ENCODE measurements around the gene FBXO39.

DNA sequence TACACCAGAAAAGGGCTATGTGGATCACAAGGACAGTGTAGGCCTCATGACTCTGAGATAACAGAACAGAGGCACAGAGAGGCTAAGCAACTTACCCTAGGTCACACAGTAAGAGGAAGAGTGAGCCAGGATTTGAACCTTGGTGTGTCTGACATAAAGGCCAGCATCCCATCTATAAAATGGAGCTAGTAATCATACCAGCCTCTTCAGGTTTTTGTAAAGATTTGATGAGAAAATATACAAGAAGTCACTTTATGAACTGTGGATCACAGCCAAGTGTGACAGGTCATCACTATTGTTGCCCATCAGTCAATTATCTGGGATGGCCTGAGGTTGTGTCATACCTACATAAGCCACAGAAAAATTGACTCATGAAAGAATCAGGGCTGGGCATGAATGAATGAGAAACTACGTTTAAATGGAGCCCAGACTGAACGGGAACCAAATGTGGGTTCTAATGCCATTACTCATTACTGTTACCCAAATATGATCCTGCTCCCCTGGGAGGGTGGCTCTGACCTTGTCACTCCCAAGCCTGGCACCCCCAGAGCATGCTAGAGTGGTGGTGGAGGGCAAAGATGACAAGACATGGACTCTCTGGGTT is 21.0 kb downstream of the FBXO39 start:
- TF ChIP-seq POLR2A (IDR thresholded peaks at IDR 0.05), result no peak
- no peak for TF ChIP-seq CTCF (IDR thresholded peaks at IDR 0.05 in 4 of 5, conservative IDR thresholded peaks at IDR 0.05 in 1 of 5)

All from gastrocnemius medialis (tissue), 4 donors.